OCI-LY3 (cell line): ENCODE results near the gene ARHGAP8.

ENCODE experiments used
- H2AFZ ChIP-seq: fragments of 200-600, 300-600 bp; shearing (Covaris generic); 2 replicates; pipeline ENCODE4 v1.6.0; 2014; ENCODE audit warnings: antibody characterized with exemption, low read depth, low read length
- H3K27ac ChIP-seq: fragments of 200-600, 300-600 bp; sonication (generic); 2 replicates; pipeline ENCODE4 v1.5.1; 2014; ENCODE audit warnings: mild to moderate bottlenecking, low read length, moderate library complexity, mixed read lengths
- H3K27me3 ChIP-seq: fragments of 200-600, 300-600 bp; sonication (generic); 2 replicates; pipeline ENCODE4 v1.6.1; 2014; ENCODE audit warnings: low read depth, low read length, mixed read lengths
- H3K36me3 ChIP-seq: fragments of 200-600, 300-600 bp; sonication (generic); replicated peaks from 2 replicates; pipeline ENCODE3; 2014; ENCODE audit warnings: low read depth, low read length, mixed read lengths
- H3K4me1 ChIP-seq: fragments of 300-600, 200-600 bp; sonication (generic); 2 replicates; pipeline ENCODE4 v1.6.1; 2014; ENCODE audit warnings: low read length, mixed read lengths
- H3K4me2 ChIP-seq: fragments of 200-600, 300-600 bp; sonication (generic); 2 replicates; pipeline ENCODE4 v1.6.1; 2014; ENCODE audit warnings: low read length, mixed read lengths
- H3K4me3 ChIP-seq: fragments of 300-600, 200-600 bp; sonication (generic); 2 replicates; pipeline ENCODE4 v1.5.1; 2014; ENCODE audit warnings: antibody characterized with exemption, mild to moderate bottlenecking, low read length, moderate library complexity
- H3K79me2 ChIP-seq: fragments of 300-600, 200-600 bp; shearing (Covaris generic); 2 replicates; pipeline ENCODE4 v1.6.1; 2014; ENCODE audit warnings: mild to moderate bottlenecking, low read length, mixed read lengths
- H3K9ac ChIP-seq: fragments of 300-600, 200-600 bp; shearing (Covaris generic); 2 replicates; pipeline ENCODE4 v1.6.0; 2014; ENCODE audit warnings: mild to moderate bottlenecking, low read length, moderate library complexity
- H3K9me3 ChIP-seq: fragments of 200-600, 300-600 bp; shearing (Covaris generic); 2 replicates; pipeline ENCODE4 v1.6.1; 2014; ENCODE audit warnings: low read length, mixed read lengths; ENCODE audit not compliant: insufficient read depth
- H4K20me1 ChIP-seq: fragments of 200-600, 300-600 bp; sonication (generic); 2 replicates; pipeline ENCODE4 v1.6.1; 2016; ENCODE audit warnings: low read length, mixed read lengths; ENCODE audit not compliant: insufficient read depth
- EZH2phosphoT487 ChIP-seq: fragments of 200-600 bp; shearing (Covaris generic); IDR thresholded peaks from 2 replicates; pipeline ENCODE4 v1.6.1; 2018; ENCODE audit warnings: antibody characterized with exemption, mixed run types, low read depth
- TF ChIP-seq, protein P1 (sequence below): fragments of 200-600, 300-600 bp; sonication (generic); IDR thresholded peaks from 2 replicates; pipeline ENCODE4 v1.5.1; 2014; ENCODE audit warnings: antibody characterized with exemption, low read length, low read depth

The ARHGAP8 gene

DNA sequence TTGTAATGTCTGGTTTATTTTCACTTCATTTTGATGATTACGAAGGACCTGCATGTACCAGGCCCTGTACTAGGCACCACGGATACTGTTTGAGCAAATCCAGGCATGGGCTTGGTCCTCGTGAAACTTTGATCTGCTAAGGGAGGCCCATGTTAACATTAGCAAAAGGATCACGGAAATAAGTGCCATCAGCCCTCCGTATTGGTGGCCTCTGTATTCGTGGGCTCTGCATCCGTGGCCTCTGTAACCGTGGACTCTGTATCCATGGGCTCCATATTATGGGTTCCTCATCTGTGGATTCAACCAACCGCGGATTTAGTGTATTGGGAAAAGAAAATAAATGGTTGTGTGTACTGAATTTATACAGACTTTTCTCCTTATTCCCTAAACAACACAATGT, 8.7 kb downstream of the ARHGAP8 start:
- Histone ChIP-seq H3K9me3 (peaks cover 2% of the 10 kb centered on the region; the same call in 1 of the 2 replicates), H3K27me3 (peaks cover 6% of the 10 kb centered on the region; the same call in 1 of the 2 replicates), H2AFZ (no peak overlapping the region), H3K4me2 (no peak overlapping the region), H3K9ac (no peak overlapping the region), H3K4me3 (no peak overlapping the region), H3K36me3 (no peaks in the 10 kb centered on the region), H3K4me1 (no peaks in the 10 kb centered on the region), H4K20me1 (no peaks in the 10 kb centered on the region), H3K27ac (no peak overlapping the region), H3K79me2 (no peaks in the 10 kb centered on the region)
- TF ChIP-seq, protein P1, sequence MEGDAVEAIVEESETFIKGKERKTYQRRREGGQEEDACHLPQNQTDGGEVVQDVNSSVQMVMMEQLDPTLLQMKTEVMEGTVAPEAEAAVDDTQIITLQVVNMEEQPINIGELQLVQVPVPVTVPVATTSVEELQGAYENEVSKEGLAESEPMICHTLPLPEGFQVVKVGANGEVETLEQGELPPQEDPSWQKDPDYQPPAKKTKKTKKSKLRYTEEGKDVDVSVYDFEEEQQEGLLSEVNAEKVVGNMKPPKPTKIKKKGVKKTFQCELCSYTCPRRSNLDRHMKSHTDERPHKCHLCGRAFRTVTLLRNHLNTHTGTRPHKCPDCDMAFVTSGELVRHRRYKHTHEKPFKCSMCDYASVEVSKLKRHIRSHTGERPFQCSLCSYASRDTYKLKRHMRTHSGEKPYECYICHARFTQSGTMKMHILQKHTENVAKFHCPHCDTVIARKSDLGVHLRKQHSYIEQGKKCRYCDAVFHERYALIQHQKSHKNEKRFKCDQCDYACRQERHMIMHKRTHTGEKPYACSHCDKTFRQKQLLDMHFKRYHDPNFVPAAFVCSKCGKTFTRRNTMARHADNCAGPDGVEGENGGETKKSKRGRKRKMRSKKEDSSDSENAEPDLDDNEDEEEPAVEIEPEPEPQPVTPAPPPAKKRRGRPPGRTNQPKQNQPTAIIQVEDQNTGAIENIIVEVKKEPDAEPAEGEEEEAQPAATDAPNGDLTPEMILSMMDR, result no peak
- no peak for TF ChIP-seq EZH2phosphoT487

DNA sequence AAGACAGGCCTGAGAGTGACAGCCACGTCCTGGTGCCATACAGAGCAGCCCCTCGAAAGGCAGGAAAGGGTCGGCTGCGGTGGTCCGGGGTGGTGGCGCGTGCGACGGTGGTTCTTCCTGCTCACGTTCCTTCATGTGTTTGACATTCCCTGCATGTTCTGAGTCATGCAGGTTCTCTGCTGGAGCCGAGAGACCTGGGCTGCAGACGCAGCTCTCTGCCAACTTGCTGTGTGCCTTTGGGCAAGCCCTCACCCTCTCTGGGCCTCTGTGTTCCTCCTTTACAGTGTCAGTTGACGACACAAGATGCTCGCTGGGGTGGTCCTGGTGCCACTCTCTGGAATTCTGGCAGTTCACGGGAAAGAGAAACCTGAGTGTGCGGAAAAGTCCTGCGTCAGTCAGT, 12.0 kb downstream of the ARHGAP8 start:
- Histone ChIP-seq H3K4me2 (no peak overlapping the region), H3K9ac (no peak overlapping the region), H3K27me3 (peaks cover 4% of the 10 kb centered on the region; the same call in 1 of the 2 replicates), H3K27ac (no peak overlapping the region), H3K36me3 (no peaks in the 10 kb centered on the region), H3K4me3 (no peak overlapping the region), H3K79me2 (no peaks in the 10 kb centered on the region), H3K9me3 (peaks cover 2% of the 10 kb centered on the region; the same call in 1 of the 2 replicates), H3K4me1 (no peaks in the 10 kb centered on the region), H2AFZ (no peak overlapping the region), H4K20me1 (no peaks in the 10 kb centered on the region)
- TF ChIP-seq EZH2phosphoT487, result no peak
- TF ChIP-seq, protein P1, result no peak

DNA sequence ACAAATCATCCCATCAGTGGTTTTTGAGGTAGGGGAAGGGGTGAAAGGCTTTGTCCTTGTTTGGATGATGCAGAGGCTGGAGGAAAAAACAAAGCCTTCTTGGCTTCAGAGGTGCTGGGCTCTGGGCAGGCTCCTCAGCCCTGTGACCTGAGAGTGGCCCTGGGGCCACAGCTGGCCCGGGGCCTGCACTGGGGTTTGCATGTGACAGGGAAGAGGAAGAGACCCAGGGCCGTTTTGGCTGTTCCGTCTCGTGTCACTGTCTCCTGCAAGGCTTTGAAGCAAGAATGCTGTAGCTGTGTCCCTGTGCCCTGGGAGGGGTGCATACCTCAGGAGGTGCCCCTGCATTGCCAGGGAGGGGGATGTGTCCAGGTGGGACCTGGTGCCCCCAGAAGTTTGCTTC, 12.6 kb downstream of the ARHGAP8 start:
- H3K27ac ChIP-seq, result no peak overlapping the region
- no peaks in the 10 kb centered on the region for H3K79me2 ChIP-seq
- H2AFZ ChIP-seq, result no peak overlapping the region

DNA sequence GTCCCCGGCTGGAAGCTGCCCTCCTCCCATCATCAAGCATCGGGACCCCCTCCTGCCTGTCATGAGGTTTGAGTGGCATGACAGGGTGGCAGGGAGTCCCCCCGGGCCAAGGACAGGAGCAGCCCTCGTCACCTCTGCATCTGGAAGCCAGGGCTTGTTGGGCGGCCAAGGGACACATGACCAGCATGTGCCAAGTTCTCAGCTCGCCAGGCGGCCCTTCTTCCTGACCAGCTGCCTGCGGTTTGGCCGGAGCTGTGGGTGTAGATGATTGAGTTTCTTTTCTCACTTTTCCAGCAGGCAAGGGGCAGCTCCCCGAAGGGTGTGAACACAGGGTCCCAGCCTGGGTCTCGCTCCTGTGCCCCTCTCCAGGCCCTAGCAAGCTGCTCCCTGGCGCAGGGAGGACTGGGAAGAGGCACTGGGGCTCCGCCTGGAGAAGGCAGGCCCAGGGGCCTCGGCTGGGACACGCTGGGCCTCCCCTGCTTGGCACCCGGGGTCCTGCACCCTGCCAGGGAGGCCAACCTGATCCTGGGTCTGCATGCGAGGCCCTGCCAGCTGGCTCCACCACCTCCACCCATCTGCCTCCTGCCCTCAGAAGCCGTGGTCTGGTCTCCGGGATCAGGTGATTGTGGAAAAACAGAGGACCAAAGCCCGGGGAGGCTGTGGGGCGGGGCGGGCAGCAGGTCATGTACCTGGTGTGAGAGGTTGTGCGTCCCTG, 13.4 kb downstream of the ARHGAP8 start:
- Histone ChIP-seq H3K9me3 (peaks cover 2% of the 10 kb centered on the region; the same call in 1 of the 2 replicates), H3K4me1 (no peaks in the 10 kb centered on the region), H3K4me2 (no peak overlapping the region), H3K79me2 (no peaks in the 10 kb centered on the region), H3K36me3 (no peaks in the 10 kb centered on the region), H3K27ac (no peak overlapping the region), H2AFZ (no peak overlapping the region), H3K4me3 (no peak overlapping the region), H3K9ac (no peak overlapping the region), H4K20me1 (no peaks in the 10 kb centered on the region), H3K27me3 (peaks cover 4% of the 10 kb centered on the region; the same call in 1 of the 2 replicates)
- TF ChIP-seq, protein P1, result no peak
- no peak for TF ChIP-seq EZH2phosphoT487

More for the DNA sequence above, 12.6 kb downstream of the ARHGAP8 start:
- Histone ChIP-seq H3K4me2 (no peak overlapping the region), H3K4me1 (no peaks in the 10 kb centered on the region), H4K20me1 (no peaks in the 10 kb centered on the region), H3K9me3 (peaks cover 2% of the 10 kb centered on the region; the same call in 1 of the 2 replicates), H3K9ac (no peak overlapping the region), H3K4me3 (no peak overlapping the region), H3K27me3 (peaks cover 4% of the 10 kb centered on the region; the same call in 1 of the 2 replicates), H3K36me3 (no peaks in the 10 kb centered on the region)
- TF ChIP-seq, protein P1, result no peak
- no peak for TF ChIP-seq EZH2phosphoT487
